ENCODE measurements around the gene TNFRSF4. TPM values are rescaled to one million over a fixed set of nuclear protein-coding genes. Genes with fewer than 3 reads are reported as not detected.

TNFRSF4 gene
- total RNA-seq, 1 donor: 0.43 TPM

DNA sequence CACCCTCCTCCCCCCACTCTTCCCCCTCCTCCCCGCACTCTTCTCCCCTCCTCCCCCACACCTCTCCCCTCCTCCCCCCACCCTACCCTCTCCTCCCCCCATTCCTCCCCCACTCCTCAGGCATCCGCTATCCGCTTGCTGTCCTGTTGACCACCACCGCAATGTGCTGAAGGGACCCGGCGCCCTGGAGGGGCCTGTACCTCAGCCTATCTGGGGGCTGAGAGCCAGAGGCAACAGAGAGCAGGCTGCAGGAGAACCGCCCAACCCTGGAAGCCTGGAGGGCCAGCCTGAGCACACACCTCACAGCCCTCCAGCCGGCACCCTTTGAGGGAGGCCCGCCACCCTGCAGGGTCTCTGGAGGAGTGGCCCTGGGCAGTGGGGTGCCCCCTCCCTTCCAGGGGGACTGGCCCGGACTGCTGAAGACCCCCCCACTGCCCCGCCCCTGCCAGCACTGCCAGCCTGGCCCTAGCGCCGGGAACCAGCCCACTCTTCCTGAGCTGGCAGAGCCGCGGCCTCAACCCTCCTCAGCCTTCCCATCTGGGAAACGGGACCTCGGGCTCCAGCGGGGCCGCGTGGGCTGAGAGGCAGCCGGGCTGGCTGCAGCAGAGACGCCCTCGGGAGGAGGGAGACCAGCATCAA, 31.3 kb upstream of the TNFRSF4 start:
- TF ChIP-seq, protein P1, sequence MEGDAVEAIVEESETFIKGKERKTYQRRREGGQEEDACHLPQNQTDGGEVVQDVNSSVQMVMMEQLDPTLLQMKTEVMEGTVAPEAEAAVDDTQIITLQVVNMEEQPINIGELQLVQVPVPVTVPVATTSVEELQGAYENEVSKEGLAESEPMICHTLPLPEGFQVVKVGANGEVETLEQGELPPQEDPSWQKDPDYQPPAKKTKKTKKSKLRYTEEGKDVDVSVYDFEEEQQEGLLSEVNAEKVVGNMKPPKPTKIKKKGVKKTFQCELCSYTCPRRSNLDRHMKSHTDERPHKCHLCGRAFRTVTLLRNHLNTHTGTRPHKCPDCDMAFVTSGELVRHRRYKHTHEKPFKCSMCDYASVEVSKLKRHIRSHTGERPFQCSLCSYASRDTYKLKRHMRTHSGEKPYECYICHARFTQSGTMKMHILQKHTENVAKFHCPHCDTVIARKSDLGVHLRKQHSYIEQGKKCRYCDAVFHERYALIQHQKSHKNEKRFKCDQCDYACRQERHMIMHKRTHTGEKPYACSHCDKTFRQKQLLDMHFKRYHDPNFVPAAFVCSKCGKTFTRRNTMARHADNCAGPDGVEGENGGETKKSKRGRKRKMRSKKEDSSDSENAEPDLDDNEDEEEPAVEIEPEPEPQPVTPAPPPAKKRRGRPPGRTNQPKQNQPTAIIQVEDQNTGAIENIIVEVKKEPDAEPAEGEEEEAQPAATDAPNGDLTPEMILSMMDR (IDR thresholded peaks at IDR 0.05; ENCODE audit: insufficient read depth, low read depth, low read length): no peak
- no peak overlapping the region for H3K4me3 ChIP-seq (ENCODE audit: low read depth, low read length)
- no peak for DNase-seq (ENCODE audit: low read depth)

- DNase-seq (ENCODE audit: low read depth): no peak
- TF ChIP-seq, protein P1 (IDR thresholded peaks at IDR 0.05; ENCODE audit: insufficient read depth, low read depth, low read length): no peak
- H3K4me3 ChIP-seq (ENCODE audit: low read depth, low read length): no peak overlapping the region
These were observed 30.3 kb upstream of the TNFRSF4 start for GRCh38 chr1:1244192-1244811.

DNA sequence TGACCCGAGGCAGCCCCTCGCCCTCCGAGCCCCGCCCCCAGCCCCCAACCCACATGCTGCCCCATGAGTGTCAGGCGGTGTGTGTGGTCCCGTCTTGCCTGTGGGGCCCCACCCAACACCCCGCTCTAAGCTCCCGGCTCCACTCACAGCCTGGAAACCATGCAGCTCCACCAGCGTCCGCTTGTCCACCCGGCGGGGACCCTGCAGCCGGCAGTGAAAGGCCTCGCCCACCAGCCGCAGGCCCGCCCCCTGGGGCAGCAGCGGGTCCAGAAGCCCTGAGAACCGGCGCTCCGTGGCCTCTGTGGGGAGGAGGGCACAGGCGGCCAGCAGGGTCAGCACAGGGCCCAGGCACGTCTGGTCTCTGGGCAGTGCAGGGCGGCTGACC, 29.8 kb upstream of the TNFRSF4 start:
- DNase-seq (ENCODE audit: low read depth): no peak
- H3K4me3 ChIP-seq (ENCODE audit: low read depth, low read length): no peak overlapping the region
- TF ChIP-seq, protein P1 (IDR thresholded peaks at IDR 0.05; ENCODE audit: insufficient read depth, low read depth, low read length): no peak

DNA sequence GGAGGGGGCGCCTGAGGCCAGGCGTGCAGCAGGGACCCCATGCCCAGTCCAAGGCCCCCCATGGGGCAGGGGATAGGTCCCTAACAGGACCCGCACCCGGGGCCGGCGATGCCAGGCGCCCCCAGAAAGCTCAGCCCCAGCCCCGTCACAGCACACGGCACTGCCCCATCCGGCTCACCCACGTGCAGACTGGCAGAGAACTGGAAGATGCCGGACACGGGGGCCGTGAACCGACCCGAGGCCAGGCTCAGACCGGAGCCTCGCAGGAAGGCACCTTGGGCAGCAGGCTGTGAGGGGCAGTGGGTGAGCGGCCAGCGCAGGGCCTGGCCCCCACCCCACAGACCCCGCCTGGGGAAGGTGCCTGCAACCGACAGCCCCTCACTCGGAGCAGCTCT, 29.3 kb upstream of the TNFRSF4 start:
- H3K4me3 ChIP-seq (ENCODE audit: low read depth, low read length): no peak overlapping the region
- TF ChIP-seq, protein P1 (IDR thresholded peaks at IDR 0.05; ENCODE audit: insufficient read depth, low read depth, low read length): no peak
- no peak for DNase-seq (ENCODE audit: low read depth)

GRCh38 chr1:1242461-1243265, 28.7 kb upstream of the TNFRSF4 start:
- no peak for DNase-seq (ENCODE audit: low read depth)
- TF ChIP-seq, protein P1 (IDR thresholded peaks at IDR 0.05; ENCODE audit: insufficient read depth, low read depth, low read length): no peak
- H3K4me3 ChIP-seq (ENCODE audit: low read depth, low read length): no peak overlapping the region

DNA sequence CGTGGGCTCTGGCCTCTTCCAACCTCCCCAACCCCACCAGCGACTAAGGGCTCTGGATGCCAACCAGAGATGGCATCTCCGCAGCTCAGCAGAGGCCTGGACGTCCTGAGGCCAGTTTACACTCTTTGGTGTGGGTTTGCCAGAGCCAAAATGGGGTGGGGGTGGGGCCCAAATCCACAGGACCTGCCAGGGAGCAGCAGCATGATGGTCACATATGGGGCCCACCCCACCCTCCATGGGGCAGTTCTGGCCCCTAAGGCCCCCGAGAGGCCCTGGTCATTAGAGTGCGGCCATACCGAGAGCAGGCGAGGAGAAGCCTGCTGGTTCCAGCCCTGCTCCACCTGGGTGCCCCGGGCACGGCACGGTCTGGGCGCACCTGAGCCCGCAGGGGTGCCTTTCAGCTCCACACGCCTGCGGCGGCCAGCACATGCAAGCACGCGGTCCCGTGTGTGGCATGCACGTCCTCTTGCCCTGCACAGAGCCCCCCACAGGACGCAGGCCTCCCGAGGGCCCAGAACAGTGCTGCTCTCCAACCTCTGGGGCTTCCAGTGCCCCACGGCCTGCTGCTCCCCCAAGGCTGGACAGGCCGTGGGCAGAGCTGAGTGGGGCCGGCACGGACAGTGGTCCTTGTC, 27.8 kb upstream of the TNFRSF4 start:
- DNase-seq (ENCODE audit: low read depth): no peak
- no peak overlapping the region for H3K4me3 ChIP-seq (ENCODE audit: low read depth, low read length)
- TF ChIP-seq, protein P1 (IDR thresholded peaks at IDR 0.05; ENCODE audit: insufficient read depth, low read depth, low read length): no peak
